Ishikawa (cell line): Measurements from ENCODE around the gene TMC5.

Source experiments
- CEBPB ChIP-seq: IDR thresholded peaks from 2 replicates; pipeline ENCODE4 v1.6.1; 2012
- EGR1 ChIP-seq: IDR thresholded peaks from 2 replicates; pipeline ENCODE4 v1.6.1; 2012
- FOXM1 ChIP-seq: IDR thresholded peaks from 2 replicates; pipeline ENCODE4 v1.6.1; 2012; ENCODE audit warnings: low read depth, borderline replicate concordance
- RAD21 ChIP-seq: IDR thresholded peaks from 2 replicates; pipeline ENCODE4 v1.6.1; 2012; ENCODE audit warnings: low read depth
- YY1 ChIP-seq: IDR thresholded peaks from 2 replicates; pipeline ENCODE4 v1.6.1; 2012; ENCODE audit warnings: low read depth
- TF ChIP-seq, protein P1 (sequence below): IDR thresholded peaks from 2 replicates; pipeline ENCODE4 v1.6.1; 2012

DNA sequence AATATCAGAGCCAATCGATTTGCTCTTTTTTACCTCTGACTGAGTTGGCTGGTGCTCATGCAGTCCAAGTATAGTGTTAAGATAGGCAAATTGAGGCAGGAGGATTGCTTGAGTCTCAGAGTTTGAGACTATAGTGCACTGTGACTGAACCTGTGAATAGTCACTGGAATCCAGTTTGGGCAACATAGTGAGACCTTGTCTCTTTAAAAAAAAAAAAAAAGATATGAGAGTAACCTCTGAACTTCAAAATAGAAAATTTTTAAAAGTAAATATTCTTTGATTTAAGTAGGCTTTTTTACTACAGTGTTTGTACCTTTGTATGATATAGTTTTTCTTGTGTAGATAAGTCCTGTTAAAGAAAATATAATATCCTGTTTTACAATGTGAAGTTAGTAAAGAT lies 109.5 kb downstream of the TMC5 start:
- no peak for TF ChIP-seq EGR1
- TF ChIP-seq FOXM1, result no peak
- no peak for TF ChIP-seq YY1
- TF ChIP-seq, protein P1, sequence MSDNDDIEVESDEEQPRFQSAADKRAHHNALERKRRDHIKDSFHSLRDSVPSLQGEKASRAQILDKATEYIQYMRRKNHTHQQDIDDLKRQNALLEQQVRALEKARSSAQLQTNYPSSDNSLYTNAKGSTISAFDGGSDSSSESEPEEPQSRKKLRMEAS, result no peak
- TF ChIP-seq RAD21, result no peak
- TF ChIP-seq CEBPB, result no peak
